ENCODE data around the gene MMEL1. TPM values are rescaled to one million over a fixed set of nuclear protein-coding genes. Genes with fewer than 3 reads are reported as not detected.
A peak's percentile ranks its signal among the peaks of the same experiment; 100 is the strongest.

Gene MMEL1
- total RNA-seq, 1 experiment from 2014 or later: 0.46 TPM

DNA sequence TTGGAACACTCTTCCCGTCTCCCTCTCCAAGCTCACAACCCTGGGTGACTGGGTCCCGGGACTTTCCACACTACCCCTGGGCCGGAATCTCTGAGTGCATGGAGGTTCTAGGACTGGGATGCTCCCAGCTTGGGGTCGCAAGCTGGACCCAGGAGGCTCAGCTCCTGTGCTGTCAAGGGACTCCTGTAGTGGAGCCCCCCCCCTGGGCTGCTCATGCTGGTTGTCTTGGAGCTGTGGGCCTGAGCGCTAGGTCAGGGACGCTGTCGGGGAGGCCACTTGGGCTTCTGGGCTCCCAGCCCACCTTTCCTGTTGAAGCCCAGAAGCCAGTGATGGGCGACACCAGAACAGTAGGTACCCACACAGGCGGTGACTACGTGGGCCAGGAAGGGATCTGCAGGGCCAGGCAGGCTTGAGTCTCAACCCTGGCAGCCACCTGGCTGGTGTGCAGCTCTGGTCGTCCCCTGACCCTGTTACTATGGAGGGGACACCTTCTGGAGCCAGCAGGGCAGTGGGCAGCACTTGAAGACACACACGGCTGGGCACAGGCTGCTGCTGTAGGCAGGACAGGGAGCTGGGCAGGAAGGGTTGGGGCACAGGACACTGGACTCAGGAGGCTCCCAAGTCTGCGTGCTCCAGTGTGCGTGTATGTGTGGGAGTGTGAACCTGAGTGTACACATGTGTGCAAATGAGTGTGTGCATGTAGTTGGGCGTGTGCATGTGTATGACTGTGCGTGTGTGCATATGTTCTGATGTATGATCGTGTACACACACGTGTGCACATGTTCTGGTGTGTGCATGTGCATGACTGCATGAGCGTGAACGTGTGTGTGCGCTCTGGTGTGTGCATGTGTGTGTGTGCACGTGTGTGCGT lies 3.0 kb downstream of the MMEL1 start:
- no peaks in the 10 kb centered on the region for H3K36me3 ChIP-seq (ENCODE audit: control insufficient read depth, insufficient read depth, low read length)
- H3K27ac ChIP-seq (ENCODE audit: low read length): no peak overlapping the region
- no peak overlapping the region for H3K4me3 ChIP-seq (ENCODE audit: low read depth in 2 of 2, low read length in 2 of 2)
- ChIA-PET CTCF (interaction anchor here (0.6 kb wide), 1 partner anchor 44 kb away, joined by 3 read pairs; the partner anchor contains the start of gene PRXL2B), POLR2A (no interaction called here)
- in situ Hi-C loops (cut with HindIII; ENCODE audit: low pct_unique_long_range_greater_than_20kb, low sequenced_read_pairs): no loop called here
- ATAC-seq: peak; percentile 20; the same call in 1 of the 2 replicates
- intact Hi-C loops (cut with micrococcal nuclease; ENCODE audit: unreplicated experiment): no loop called here
- no peaks in the 10 kb centered on the region for H3K9me3 ChIP-seq (ENCODE audit: control insufficient read depth, insufficient read depth, low read depth, low read length)
- DNase-seq (ENCODE audit: low read depth, low spot score): no peak
- BruUV-seq (replicated peaks): no TSS peak
- peaks cover 18% of the 10 kb centered on the region for H3K27me3 ChIP-seq (ENCODE audit: control insufficient read depth, insufficient read depth, low read length)
- H3K4me1 ChIP-seq (ENCODE audit: control insufficient read depth, insufficient read depth, low read length): peaks cover 4% of the 10 kb centered on the region; the same call in 1 of the 2 replicates
- TF ChIP-seq, protein P1, sequence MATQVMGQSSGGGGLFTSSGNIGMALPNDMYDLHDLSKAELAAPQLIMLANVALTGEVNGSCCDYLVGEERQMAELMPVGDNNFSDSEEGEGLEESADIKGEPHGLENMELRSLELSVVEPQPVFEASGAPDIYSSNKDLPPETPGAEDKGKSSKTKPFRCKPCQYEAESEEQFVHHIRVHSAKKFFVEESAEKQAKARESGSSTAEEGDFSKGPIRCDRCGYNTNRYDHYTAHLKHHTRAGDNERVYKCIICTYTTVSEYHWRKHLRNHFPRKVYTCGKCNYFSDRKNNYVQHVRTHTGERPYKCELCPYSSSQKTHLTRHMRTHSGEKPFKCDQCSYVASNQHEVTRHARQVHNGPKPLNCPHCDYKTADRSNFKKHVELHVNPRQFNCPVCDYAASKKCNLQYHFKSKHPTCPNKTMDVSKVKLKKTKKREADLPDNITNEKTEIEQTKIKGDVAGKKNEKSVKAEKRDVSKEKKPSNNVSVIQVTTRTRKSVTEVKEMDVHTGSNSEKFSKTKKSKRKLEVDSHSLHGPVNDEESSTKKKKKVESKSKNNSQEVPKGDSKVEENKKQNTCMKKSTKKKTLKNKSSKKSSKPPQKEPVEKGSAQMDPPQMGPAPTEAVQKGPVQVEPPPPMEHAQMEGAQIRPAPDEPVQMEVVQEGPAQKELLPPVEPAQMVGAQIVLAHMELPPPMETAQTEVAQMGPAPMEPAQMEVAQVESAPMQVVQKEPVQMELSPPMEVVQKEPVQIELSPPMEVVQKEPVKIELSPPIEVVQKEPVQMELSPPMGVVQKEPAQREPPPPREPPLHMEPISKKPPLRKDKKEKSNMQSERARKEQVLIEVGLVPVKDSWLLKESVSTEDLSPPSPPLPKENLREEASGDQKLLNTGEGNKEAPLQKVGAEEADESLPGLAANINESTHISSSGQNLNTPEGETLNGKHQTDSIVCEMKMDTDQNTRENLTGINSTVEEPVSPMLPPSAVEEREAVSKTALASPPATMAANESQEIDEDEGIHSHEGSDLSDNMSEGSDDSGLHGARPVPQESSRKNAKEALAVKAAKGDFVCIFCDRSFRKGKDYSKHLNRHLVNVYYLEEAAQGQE (IDR thresholded peaks at IDR 0.05; ENCODE audit: insufficient read depth in 1 of 2, low read depth in 2 of 2, low read length in 1 of 2): no peak
- no peak for TF ChIP-seq POLR2AphosphoS5 (IDR thresholded peaks at IDR 0.05; ENCODE audit: low read depth, low read length)
- TF ChIP-seq TCF7L2 (IDR thresholded peaks at IDR 0.05; ENCODE audit: low read depth, low read length): no peak

DNA sequence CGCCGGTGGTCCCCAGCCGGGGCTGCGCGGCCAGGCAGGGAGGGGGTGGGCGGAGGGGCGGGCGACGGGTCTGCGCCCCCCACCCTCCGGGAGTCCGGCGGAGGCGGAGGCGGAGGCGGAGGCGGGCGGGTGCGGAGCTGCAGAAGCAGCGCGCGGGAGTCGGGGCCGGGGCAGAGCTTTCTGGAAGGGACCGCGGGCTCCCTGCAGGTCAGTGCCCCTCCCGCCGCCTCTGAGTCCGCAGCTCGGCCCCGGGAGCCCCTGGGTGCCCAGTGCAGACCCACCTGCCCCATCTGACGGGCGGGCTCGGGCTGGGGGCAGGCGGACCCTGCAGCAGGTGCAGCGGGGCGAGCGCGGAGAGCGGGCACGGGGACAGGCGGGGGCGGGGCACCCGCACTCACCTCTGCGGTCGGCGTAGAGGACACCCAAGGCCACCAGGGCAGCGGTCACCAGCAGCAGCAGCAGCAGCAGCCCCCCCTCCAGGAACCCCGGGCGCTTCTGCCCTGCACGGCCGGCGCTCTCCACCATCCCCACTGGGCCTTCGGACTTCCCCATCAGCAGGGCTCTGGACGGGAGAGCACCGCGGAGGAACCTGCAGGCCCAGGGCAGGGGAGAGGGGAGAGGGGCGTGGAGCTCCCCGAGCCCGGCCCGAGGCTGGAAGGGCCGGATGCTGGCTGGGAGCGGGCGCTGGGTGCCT lies 3.7 kb downstream of the MMEL1 start:
- DNase-seq (ENCODE audit: low read depth, low spot score) (no peak), ATAC-seq (no peak)
- no TSS peak for BruUV-seq (replicated peaks)
- Histone ChIP-seq H3K27me3 (ENCODE audit: control insufficient read depth, insufficient read depth, low read length) (peaks cover 18% of the 10 kb centered on the region), H3K4me3 (ENCODE audit: low read depth in 2 of 2, low read length in 2 of 2) (no peak overlapping the region), H3K27ac (ENCODE audit: low read length) (no peak overlapping the region), H3K4me1 (ENCODE audit: control insufficient read depth, insufficient read depth, low read length) (peaks cover 4% of the 10 kb centered on the region; the same call in 1 of the 2 replicates), H3K36me3 (ENCODE audit: control insufficient read depth, insufficient read depth, low read length) (no peaks in the 10 kb centered on the region), H3K9me3 (ENCODE audit: control insufficient read depth, insufficient read depth, low read depth, low read length) (no peaks in the 10 kb centered on the region)
- ChIA-PET POLR2A (no interaction called here), CTCF (interaction anchor here (0.6 kb wide), 1 partner anchor 209 kb away, joined by 4 read pairs; no protein-coding TSS in a partner anchor)
- in situ Hi-C loops (cut with HindIII; ENCODE audit: low pct_unique_long_range_greater_than_20kb, low sequenced_read_pairs) (no loop called here), intact Hi-C loops (cut with micrococcal nuclease; ENCODE audit: unreplicated experiment) (no loop called here)
- TF ChIP-seq POLR2AphosphoS5 (IDR thresholded peaks at IDR 0.05; ENCODE audit: low read depth, low read length): no peak
- no peak for TF ChIP-seq SIN3A (IDR thresholded peaks at IDR 0.05; ENCODE audit: borderline replicate concordance, insufficient read depth, low read depth, low read length)
- TF ChIP-seq TCF7L2 (IDR thresholded peaks at IDR 0.05; ENCODE audit: low read depth, low read length): no peak
- TF ChIP-seq, protein P2, sequence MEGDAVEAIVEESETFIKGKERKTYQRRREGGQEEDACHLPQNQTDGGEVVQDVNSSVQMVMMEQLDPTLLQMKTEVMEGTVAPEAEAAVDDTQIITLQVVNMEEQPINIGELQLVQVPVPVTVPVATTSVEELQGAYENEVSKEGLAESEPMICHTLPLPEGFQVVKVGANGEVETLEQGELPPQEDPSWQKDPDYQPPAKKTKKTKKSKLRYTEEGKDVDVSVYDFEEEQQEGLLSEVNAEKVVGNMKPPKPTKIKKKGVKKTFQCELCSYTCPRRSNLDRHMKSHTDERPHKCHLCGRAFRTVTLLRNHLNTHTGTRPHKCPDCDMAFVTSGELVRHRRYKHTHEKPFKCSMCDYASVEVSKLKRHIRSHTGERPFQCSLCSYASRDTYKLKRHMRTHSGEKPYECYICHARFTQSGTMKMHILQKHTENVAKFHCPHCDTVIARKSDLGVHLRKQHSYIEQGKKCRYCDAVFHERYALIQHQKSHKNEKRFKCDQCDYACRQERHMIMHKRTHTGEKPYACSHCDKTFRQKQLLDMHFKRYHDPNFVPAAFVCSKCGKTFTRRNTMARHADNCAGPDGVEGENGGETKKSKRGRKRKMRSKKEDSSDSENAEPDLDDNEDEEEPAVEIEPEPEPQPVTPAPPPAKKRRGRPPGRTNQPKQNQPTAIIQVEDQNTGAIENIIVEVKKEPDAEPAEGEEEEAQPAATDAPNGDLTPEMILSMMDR (IDR thresholded peaks at IDR 0.05): no peak
- TF ChIP-seq, protein P1 (IDR thresholded peaks at IDR 0.05; ENCODE audit: insufficient read depth in 1 of 2, low read depth in 2 of 2, low read length in 1 of 2): no peak

Measured in Panc1 (cell line).